Glutamatergic neuron (in vitro differentiated cells): Measurements from ENCODE around the gene DHX40. TPM values are rescaled to one million over a fixed set of nuclear protein-coding genes. Genes with fewer than 3 reads are reported as not detected.

Source experiments
- DNase-seq: peaks from one replicate; pipeline ENCODE4 v3.0.0; 2022
- H3K27ac Mint-ChIP-seq: one replicate; pipeline ENCODE4 v1.8.0; 2020; ENCODE audit warnings: mild to moderate bottlenecking, mixed read lengths, inconsistent platforms; ENCODE audit not compliant: unreplicated experiment
- H3K27me3 Mint-ChIP-seq: one replicate; pipeline ENCODE4 v1.8.0; 2020; ENCODE audit warnings: mild to moderate bottlenecking, moderate library complexity, mixed read lengths, inconsistent platforms; ENCODE audit not compliant: unreplicated experiment
- H3K36me3 Mint-ChIP-seq: one replicate; pipeline ENCODE4 v1.8.0; 2020; ENCODE audit warnings: mild to moderate bottlenecking, mixed read lengths, inconsistent platforms; ENCODE audit not compliant: unreplicated experiment
- H3K4me1 Mint-ChIP-seq: one replicate; pipeline ENCODE4 v1.8.0; 2020; ENCODE audit warnings: mild to moderate bottlenecking, low read depth, mixed read lengths, inconsistent platforms; ENCODE audit not compliant: unreplicated experiment
- H3K4me3 Mint-ChIP-seq: one replicate; pipeline ENCODE4 v1.8.0; 2020; ENCODE audit warnings: mild to moderate bottlenecking, mixed read lengths, inconsistent platforms; ENCODE audit not compliant: unreplicated experiment
- H3K9me3 Mint-ChIP-seq: one replicate; pipeline ENCODE4 v1.8.0; 2020; ENCODE audit warnings: mild to moderate bottlenecking, moderate library complexity, mixed read lengths, inconsistent platforms; ENCODE audit not compliant: unreplicated experiment
- CTCF ChIP-seq: fragments of 200-600 bp; sonication (generic); IDR thresholded peaks from one replicate; pipeline ENCODE4 v1.5.0; 2021; ENCODE audit not compliant: partially characterized antibody, unreplicated experiment
- total RNA-seq: library from RNA; stranded (reverse); fragmentation: NEBNext Ultra II Directional; extraction: Animal tissue kit (Norgen Biotek cat#: 25700); gene quantifications from one replicate; pipeline ENCODE4 v1.2.1, GENCODE V29; 2021; ENCODE audit not compliant: unreplicated experiment

The DHX40 gene
- total RNA-seq, 1 donor from 2014 or later, result 33.7 TPM

DNA sequence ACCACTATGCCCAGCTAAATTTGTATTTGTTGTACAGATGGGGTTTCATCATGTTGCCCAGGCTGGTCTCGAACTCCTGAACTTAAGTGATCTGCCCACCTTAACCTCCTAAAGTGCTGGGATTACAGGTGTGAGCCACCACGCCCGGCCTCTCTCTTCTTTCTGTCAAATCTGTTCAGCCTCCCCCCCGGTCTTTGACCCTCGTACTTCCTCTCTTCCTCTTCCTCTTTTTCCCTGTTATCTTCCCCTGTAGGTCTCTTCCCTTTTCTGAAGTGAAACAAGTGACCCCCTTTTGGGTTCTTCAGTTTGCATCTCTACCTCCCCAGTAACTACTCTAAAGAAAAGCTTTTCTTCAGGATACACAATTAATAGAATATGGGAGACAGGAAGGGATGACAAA, 31.7 kb upstream of the DHX40 start:
- H3K27me3 Mint-ChIP-seq, result no peaks in the 10 kb centered on the region
- no peaks in the 10 kb centered on the region for H3K36me3 Mint-ChIP-seq
- H3K27ac Mint-ChIP-seq, result no peak overlapping the region
- no peaks in the 10 kb centered on the region for H3K4me1 Mint-ChIP-seq
- no peak for DNase-seq
- no peak overlapping the region for H3K4me3 Mint-ChIP-seq
- TF ChIP-seq CTCF, result no peak
- peaks cover 1% of the 10 kb centered on the region for H3K9me3 Mint-ChIP-seq

DNA sequence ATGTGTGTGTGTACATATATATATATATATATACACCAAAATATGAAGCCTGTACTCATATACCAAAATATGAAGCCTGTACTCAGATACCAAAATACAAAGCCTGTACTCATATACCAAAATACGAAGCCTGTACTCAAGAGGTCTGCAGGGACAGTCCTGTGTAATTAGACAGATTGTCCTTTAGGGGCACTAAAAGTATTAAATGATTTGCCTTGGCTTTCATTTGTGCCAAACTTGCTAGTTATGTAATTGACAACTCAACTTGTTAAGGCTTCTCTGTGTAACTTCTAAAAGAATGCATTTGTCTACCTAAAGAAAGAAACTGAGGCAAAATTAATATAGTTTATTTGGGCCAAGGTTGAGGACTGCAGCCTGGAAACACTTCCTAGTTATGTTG, 30.8 kb upstream of the DHX40 start:
- TF ChIP-seq CTCF, result no peak
- Mint-ChIP-seq H3K27me3 (no peaks in the 10 kb centered on the region), H3K27ac (no peak overlapping the region), H3K4me1 (no peaks in the 10 kb centered on the region), H3K4me3 (no peak overlapping the region), H3K9me3 (peaks cover 1% of the 10 kb centered on the region), H3K36me3 (no peaks in the 10 kb centered on the region)
- no peak for DNase-seq

DNA sequence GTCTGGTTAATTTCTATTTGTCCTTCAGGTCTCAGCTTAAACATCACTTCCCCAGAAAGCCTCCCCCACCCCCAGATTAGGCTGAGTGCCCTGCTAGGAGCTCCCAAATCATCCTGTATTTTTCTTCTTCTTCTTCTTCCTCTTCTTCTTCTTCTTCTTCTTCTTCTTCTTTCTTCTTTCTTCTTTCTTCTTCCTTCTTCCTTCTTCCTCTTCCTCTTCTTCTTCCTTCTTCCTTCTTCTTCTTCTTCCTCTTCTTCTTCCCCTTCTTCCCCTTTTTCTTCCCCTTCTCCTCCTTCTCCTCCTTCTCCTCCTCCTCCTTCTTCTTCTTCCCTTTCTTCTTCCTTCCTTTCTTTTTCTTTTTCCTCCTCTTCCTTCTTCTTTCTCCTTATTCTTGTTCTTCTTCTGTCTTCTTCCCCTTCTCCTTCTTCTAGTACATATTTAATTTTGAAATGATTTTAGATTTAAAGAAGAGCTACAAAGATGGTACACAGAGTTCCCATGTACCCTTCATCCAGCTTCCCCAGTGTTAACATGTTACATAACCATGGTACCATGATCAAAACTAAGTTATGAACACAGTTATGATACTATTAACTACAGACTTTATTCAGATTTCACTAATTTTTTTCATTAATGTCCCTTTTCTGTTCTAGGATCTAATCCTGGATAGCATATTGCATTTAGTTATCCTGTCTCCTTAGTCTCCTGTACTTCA, 27.1 kb upstream of the DHX40 start:
- Mint-ChIP-seq H3K36me3 (no peaks in the 10 kb centered on the region), H3K4me1 (no peaks in the 10 kb centered on the region), H3K4me3 (no peak overlapping the region), H3K9me3 (no peaks in the 10 kb centered on the region), H3K27me3 (no peaks in the 10 kb centered on the region), H3K27ac (no peak overlapping the region)
- no peak for DNase-seq
- no peak for TF ChIP-seq CTCF

GRCh38 chr17:59542960-59543635, 22.3 kb upstream of the DHX40 start:
- Mint-ChIP-seq H3K4me3 (no peak overlapping the region), H3K27me3 (no peaks in the 10 kb centered on the region), H3K4me1 (peaks cover 7% of the 10 kb centered on the region), H3K27ac (no peak overlapping the region), H3K36me3 (no peaks in the 10 kb centered on the region), H3K9me3 (peaks cover 6% of the 10 kb centered on the region)
- no peak for TF ChIP-seq CTCF
- DNase-seq, result no peak

DNA sequence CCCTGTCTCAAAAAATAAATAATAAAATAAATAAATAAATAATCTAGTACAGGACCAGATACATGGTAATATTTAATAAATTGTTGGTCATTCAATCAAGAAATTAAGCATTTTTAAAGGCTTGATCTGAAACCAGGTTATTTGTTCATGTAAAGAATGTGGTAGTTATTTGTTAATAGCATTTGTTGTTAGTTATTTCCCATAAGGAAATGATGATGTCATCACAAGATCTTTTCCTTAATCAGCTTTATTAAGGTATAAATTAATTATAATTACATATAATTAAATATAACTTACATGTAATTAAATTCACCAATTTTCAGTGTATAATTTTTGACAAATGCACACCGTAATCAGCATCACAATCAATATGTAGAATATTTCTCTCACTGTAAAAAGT, 19.5 kb upstream of the DHX40 start:
- no peak for TF ChIP-seq CTCF
- no peak for DNase-seq
- H3K9me3 Mint-ChIP-seq, result peaks cover 6% of the 10 kb centered on the region
- H3K4me1 Mint-ChIP-seq, result peaks cover 11% of the 10 kb centered on the region
- H3K27me3 Mint-ChIP-seq, result no peaks in the 10 kb centered on the region
- no peaks in the 10 kb centered on the region for H3K36me3 Mint-ChIP-seq
- no peak overlapping the region for H3K4me3 Mint-ChIP-seq
- no peak overlapping the region for H3K27ac Mint-ChIP-seq
